Activated T-cell treated with anti-CD3 and anti-CD28 coated beads, Interleukin-2, amount 50 U/mL, for 1 hour (primary cell): ENCODE data around the gene APOB.

ENCODE experiments used
- DNase-seq: peaks from one replicate; pipeline ENCODE4 v3.0.0-alpha.2; 2020

Gene APOB

GRCh38 chr2:21043744-21044532 is at the start of gene APOB:
TSS of gene APOB (minus strand) at chr2:21044073. CDS start at chr2:21043945, 128 bp downstream.
- no peak for DNase-seq

GRCh38 chr2:21092308-21092869 is 48.5 kb upstream of the APOB start:
- DNase-seq: no peak

- no peak for DNase-seq
Measured at GRCh38 chr2:21084401-21084800, 40.5 kb upstream of the APOB start.

- no peak for DNase-seq
Measured at GRCh38 chr2:21083482-21083881, 39.6 kb upstream of the APOB start.

GRCh38 chr2:21078296-21078695 is 34.4 kb upstream of the APOB start:
- DNase-seq: no peak

- no peak for DNase-seq
Measured at GRCh38 chr2:21072477-21073242, 28.8 kb upstream of the APOB start.

- DNase-seq: no peak
Measured at GRCh38 chr2:21070341-21071257, 26.7 kb upstream of the APOB start.

- DNase-seq: no peak
Measured at GRCh38 chr2:21069746-21070340, 26.0 kb upstream of the APOB start.

GRCh38 chr2:21067859-21068537 is 24.1 kb upstream of the APOB start:
- no peak for DNase-seq

GRCh38 chr2:21067125-21067524 is 23.3 kb upstream of the APOB start:
- DNase-seq: no peak

- no peak for DNase-seq
Measured at GRCh38 chr2:21059885-21060610, 16.2 kb upstream of the APOB start.

GRCh38 chr2:21057097-21057496 is 13.2 kb upstream of the APOB start:
- DNase-seq: no peak

- no peak for DNase-seq
Measured at GRCh38 chr2:21055879-21056790, 12.3 kb upstream of the APOB start.

GRCh38 chr2:21055451-21055850 is 11.6 kb upstream of the APOB start:
- no peak for DNase-seq

- DNase-seq: no peak
Measured at GRCh38 chr2:21054011-21054410, 10.1 kb upstream of the APOB start.

- no peak for DNase-seq
Measured at GRCh38 chr2:21052044-21052443, 8.2 kb upstream of the APOB start.

- no peak for DNase-seq
Measured at GRCh38 chr2:21050164-21050563, 6.3 kb upstream of the APOB start.

- no peak for DNase-seq
Measured at GRCh38 chr2:21047141-21048009, 3.5 kb upstream of the APOB start.

- DNase-seq: no peak
Measured at GRCh38 chr2:21046506-21046905, 2.6 kb upstream of the APOB start.
